Activated T-helper 1 cell treated with anti-CD3 and anti-CD28 coated beads, Interleukin-2, amount 50 U/mL, for 16 hours (primary cell): ENCODE results near the gene SPART.
A peak's percentile ranks its signal among the peaks of the same experiment; 100 is the strongest.

Experiments
- DNase-seq, 2 donors: peaks; one replicate each; pipeline ENCODE4 v3.0.0-alpha.2; 2020; ENCODE audit warnings: low read depth in 1 of 2, low spot score in 1 of 2

Gene SPART

GRCh38 chr13:36346222-36347083, at the start of gene SPART:
TSS of gene SPART (minus strand) at chr13:36346394. CDS start at chr13:36335830, 10,564 bp downstream.
- DNase-seq: peak; percentile 69 to 71

GRCh38 chr13:36395280-36395679, 49.1 kb upstream of the SPART start:
- DNase-seq: no peak

GRCh38 chr13:36385489-36385888, 39.3 kb upstream of the SPART start:
- DNase-seq: no peak

GRCh38 chr13:36382030-36382429, 35.8 kb upstream of the SPART start:
- no peak for DNase-seq

GRCh38 chr13:36377826-36378468, 31.8 kb upstream of the SPART start:
- no peak for DNase-seq

GRCh38 chr13:36374063-36374462, 27.9 kb upstream of the SPART start:
- no peak for DNase-seq

- DNase-seq: no peak
Measured at GRCh38 chr13:36371185-36371584, 25.0 kb upstream of the SPART start.

- no peak for DNase-seq
Measured at GRCh38 chr13:36370108-36370429, 23.9 kb upstream of the SPART start.

GRCh38 chr13:36369268-36370107, 23.3 kb upstream of the SPART start:
- no peak for DNase-seq

GRCh38 chr13:36366031-36366430, 19.8 kb upstream of the SPART start:
- DNase-seq: no peak

- DNase-seq: no peak
Measured at GRCh38 chr13:36363366-36363863, 17.2 kb upstream of the SPART start.

GRCh38 chr13:36362914-36363313, 16.7 kb upstream of the SPART start:
- DNase-seq: no peak

- no peak for DNase-seq
Measured at GRCh38 chr13:36362251-36362650, 16.1 kb upstream of the SPART start.

GRCh38 chr13:36360903-36361302, 14.7 kb upstream of the SPART start:
- no peak for DNase-seq

GRCh38 chr13:36359301-36359950, 13.2 kb upstream of the SPART start:
- DNase-seq: no peak

GRCh38 chr13:36358175-36358718, 12.1 kb upstream of the SPART start:
- no peak for DNase-seq

- DNase-seq: no peak
Measured at GRCh38 chr13:36357692-36358091, 11.5 kb upstream of the SPART start.

GRCh38 chr13:36357231-36357630, 11.0 kb upstream of the SPART start:
- DNase-seq: no peak

- DNase-seq: no peak
Measured at GRCh38 chr13:36356058-36356457, 9.9 kb upstream of the SPART start.

- DNase-seq: no peak
Measured at GRCh38 chr13:36355632-36356031, 9.4 kb upstream of the SPART start.
